GM12878 (cell line): Measurements from ENCODE around the gene SUMF1. TPM values are rescaled to one million over a fixed set of nuclear protein-coding genes. Genes with fewer than 3 reads are reported as not detected.

Experiments
- ATAC-seq: fragments of 200-7000 bp; cut with Tn5 transposase; 3 replicates; pipeline ENCODE4 v1.9.1; 2020; ENCODE audit warnings: mild to moderate bottlenecking, moderate library complexity
- BruUV-seq: library from RNA; stranded (reverse); fragments of 400-500 nt; replicated peaks from 2 replicates; lab custom pipeline; 2021; lab: Mats Ljungman, UMichigan
- CTCF ChIA-PET: fragments of 300-600 bp; sonication (Branson Sonifier 250); formaldehyde crosslinking; extraction: SDS; loops from one replicate; lab custom pipeline; 2021; ENCODE audit warnings: inconsistent platforms; lab: Yijun Ruan, JAX
- POLR2A ChIA-PET: fragments of 350-600 bp; formaldehyde crosslinking; extraction: SDS; loops from one replicate; lab custom pipeline; 2021; ENCODE audit warnings: inconsistent platforms; lab: Charles Lee
- RAD21 ChIA-PET: fragments of 300-600 bp; sonication (Branson Sonifier 250); formaldehyde crosslinking; loops from one replicate; lab custom pipeline; 2023; ENCODE audit warnings: antibody characterized with exemption; ENCODE audit not compliant: unreplicated experiment; lab: Charles Lee
- SMC1A ChIA-PET: fragments of 300-600 bp; sonication (Branson Sonifier 250); formaldehyde crosslinking; loops from one replicate; lab custom pipeline; 2023; ENCODE audit not compliant: unreplicated experiment, uncharacterized antibody; lab: Charles Lee
- DNase-seq: peaks from one replicate; pipeline ENCODE4 v3.0.0-alpha.2; 2011; ENCODE audit warnings: low read depth, low spot score
- FAIRE-seq: peaks from 3 replicates; lab custom pipeline; 2011; peaks lifted over from hg19 to GRCh38; lab: Jason Lieb, UNC
- H2AFZ ChIP-seq: 2 replicates; pipeline ENCODE4 v1.6.0; 2011; ENCODE audit warnings: low read depth, low read length, control low read depth; ENCODE audit not compliant: control insufficient read depth
- H3K27ac ChIP-seq: 2 replicates; pipeline ENCODE4 v1.5.1; 2011; ENCODE audit warnings: control low read depth; ENCODE audit not compliant: control insufficient read depth, insufficient read depth
- H3K27me3 ChIP-seq, 2 experiments: replicated peaks in 1 of 2; 2 replicates each; pipeline versions ENCODE4 v1.6.0 to v1.6.1; 2011; ENCODE audit warnings: low read length in 1 of 2; ENCODE audit not compliant: control insufficient read depth in 2 of 2, insufficient read depth in 2 of 2
- H3K36me3 ChIP-seq, 2 experiments: 2 replicates each; pipeline ENCODE4 v1.5.1; 2011; ENCODE audit warnings: low read length in 1 of 2; ENCODE audit not compliant: control insufficient read depth in 2 of 2, insufficient read depth in 2 of 2
- H3K4me1 ChIP-seq: 2 replicates; pipeline ENCODE4 v1.6.1; 2011; ENCODE audit warnings: mild to moderate bottlenecking, low read length, moderate library complexity, mixed read lengths; ENCODE audit not compliant: control insufficient read depth, insufficient read depth
- H3K4me2 ChIP-seq: 2 replicates; pipeline ENCODE4 v1.6.0; 2011; ENCODE audit warnings: control low read depth; ENCODE audit not compliant: control insufficient read depth, insufficient read depth
- H3K4me3 ChIP-seq: fragments of 200-600 bp; sonication (generic); 2 replicates; pipeline ENCODE4 v1.5.1; 2016
- H3K79me2 ChIP-seq: 2 replicates; pipeline ENCODE4 v1.6.0; 2011; ENCODE audit warnings: low read length; ENCODE audit not compliant: control insufficient read depth, insufficient read depth
- H3K9ac ChIP-seq: 2 replicates; pipeline ENCODE4 v1.8.0; 2011; ENCODE audit warnings: low read length, control low read depth, mixed read lengths; ENCODE audit not compliant: control insufficient read depth, insufficient read depth
- H3K9me3 ChIP-seq: replicated peaks from 3 replicates; pipeline ENCODE4 v1.5.1; 2011; ENCODE audit warnings: mild to moderate bottlenecking, low read length; ENCODE audit not compliant: control insufficient read depth, insufficient read depth
- H4K20me1 ChIP-seq: 2 replicates; pipeline ENCODE4 v1.6.0; 2011; ENCODE audit not compliant: control insufficient read depth, insufficient read depth
- CBFB ChIP-seq: IDR thresholded peaks from 2 replicates; pipeline ENCODE4 v1.6.1; 2016; ENCODE audit warnings: antibody characterized with exemption, low read depth
- FOXM1 ChIP-seq: IDR thresholded peaks from 2 replicates; pipeline ENCODE4 v1.6.1; 2012; ENCODE audit warnings: low read depth, mild to moderate bottlenecking, inconsistent platforms, low read length, moderate library complexity
- NR2C2 ChIP-seq: IDR thresholded peaks from 2 replicates; pipeline ENCODE4 v1.6.1; 2011; ENCODE audit warnings: borderline replicate concordance, low read depth; ENCODE audit not compliant: control insufficient read depth, insufficient read length
- POLR2AphosphoS2 ChIP-seq: IDR thresholded peaks from 2 replicates; pipeline ENCODE4 v1.6.1; 2011; ENCODE audit warnings: low read depth, mild to moderate bottlenecking, low read length, improper control_type of control experiment, moderate library complexity
- USF1 ChIP-seq: IDR thresholded peaks from 2 replicates; pipeline ENCODE4 v1.6.1; 2011; ENCODE audit warnings: borderline replicate concordance, low read depth, mild to moderate bottlenecking, moderate library complexity, mixed read lengths, low read length; ENCODE audit not compliant: insufficient read depth; ENCODE audit errors: extremely low read length
- ZNF384 ChIP-seq: IDR thresholded peaks from 2 replicates; pipeline ENCODE4 v1.6.1; 2012; ENCODE audit warnings: low read depth, mild to moderate bottlenecking, low read length, improper control_type of control experiment, borderline replicate concordance
- ZSCAN29 ChIP-seq: fragments of 450-650 bp; IDR thresholded peaks from 2 replicates; pipeline ENCODE4 v1.6.1; 2017; ENCODE audit warnings: mild to moderate bottlenecking, moderate library complexity
- WGBS: methylation state at CpG from one replicate; pipeline ENCODE4 v1.1.6; 2016; ENCODE audit warnings: low lambda C conversion rate; ENCODE audit not compliant: insufficient replicate concordance, insufficient coverage; ENCODE audit errors: missing lambda C conversion rate; 5-methylcytosine and 5-hydroxymethylcytosine counted together
- in situ Hi-C: fragments of 300-500 bp; cut with MboI; formaldehyde crosslinking; loops from 9 replicates; pipeline ENCODE4 v1.14.3; 2018; ENCODE audit warnings: mixed read lengths
- intact Hi-C: fragments of 100-400 bp; cut with micrococcal nuclease; formaldehyde crosslinking; loops from one replicate; pipeline ENCODE4 v1.14.2; 2022; ENCODE audit not compliant: unreplicated experiment
- polyA plus RNA-seq, 11 experiments: library from polyadenylated mRNA; depleted of rRNA in 4 of 11; unstranded in 6 of 11; stranded (reverse) in 5 of 11; fragments of >200 nt; fragmentation: Nextera tagmentation in 4 of 11; fragmentation: Illumina TruSeq in 1 of 11; extraction: Ambion mirVana in 4 of 11; extraction: Trizol in 1 of 11; gene quantifications; 1 replicate in 1 of 11; 2 replicates in 10 of 11; pipeline versions ENCODE4 v1.2.1 to v1.2.3, GENCODE V29; 2011 to 2016; ENCODE audit warnings: inconsistent platforms in 2 of 11, missing spikeins in 2 of 11, low read depth in 1 of 11
- total RNA-seq, 4 experiments: library from RNA; depleted of rRNA in 3 of 4; stranded (reverse); fragments of >200 nt in 3 of 4; fragmentation: Illumina TruSeq in 1 of 4; extraction: Trizol in 1 of 4; gene quantifications; 2 replicates each; pipeline versions ENCODE4 v1.2.1 to v1.2.3, GENCODE V29; 2013 to 2021
- TF ChIP-seq, protein P1 (sequence below): IDR thresholded peaks from 2 replicates; pipeline ENCODE4 v1.6.1; 2012; ENCODE audit warnings: improper control_type of control experiment, low read depth, low read length; ENCODE audit not compliant: insufficient replicate concordance
- TF ChIP-seq, protein P2 (sequence below): fragments of 450-650 bp; IDR thresholded peaks from 2 replicates; pipeline ENCODE4 v1.6.1; 2016; ENCODE audit warnings: mild to moderate bottlenecking, moderate library complexity, borderline replicate concordance

SUMF1 gene
- total and polyA plus RNA-seq, 10 of the 15 experiments (the other 5 are each of a cell fraction or from before 2014, with no cell fraction given): 3.2 to 14.3 (median 8.5) TPM

GRCh38 chr3:4385201-4385600, 81.9 kb downstream of the SUMF1 start (continued):
- TF ChIP-seq, protein P1, sequence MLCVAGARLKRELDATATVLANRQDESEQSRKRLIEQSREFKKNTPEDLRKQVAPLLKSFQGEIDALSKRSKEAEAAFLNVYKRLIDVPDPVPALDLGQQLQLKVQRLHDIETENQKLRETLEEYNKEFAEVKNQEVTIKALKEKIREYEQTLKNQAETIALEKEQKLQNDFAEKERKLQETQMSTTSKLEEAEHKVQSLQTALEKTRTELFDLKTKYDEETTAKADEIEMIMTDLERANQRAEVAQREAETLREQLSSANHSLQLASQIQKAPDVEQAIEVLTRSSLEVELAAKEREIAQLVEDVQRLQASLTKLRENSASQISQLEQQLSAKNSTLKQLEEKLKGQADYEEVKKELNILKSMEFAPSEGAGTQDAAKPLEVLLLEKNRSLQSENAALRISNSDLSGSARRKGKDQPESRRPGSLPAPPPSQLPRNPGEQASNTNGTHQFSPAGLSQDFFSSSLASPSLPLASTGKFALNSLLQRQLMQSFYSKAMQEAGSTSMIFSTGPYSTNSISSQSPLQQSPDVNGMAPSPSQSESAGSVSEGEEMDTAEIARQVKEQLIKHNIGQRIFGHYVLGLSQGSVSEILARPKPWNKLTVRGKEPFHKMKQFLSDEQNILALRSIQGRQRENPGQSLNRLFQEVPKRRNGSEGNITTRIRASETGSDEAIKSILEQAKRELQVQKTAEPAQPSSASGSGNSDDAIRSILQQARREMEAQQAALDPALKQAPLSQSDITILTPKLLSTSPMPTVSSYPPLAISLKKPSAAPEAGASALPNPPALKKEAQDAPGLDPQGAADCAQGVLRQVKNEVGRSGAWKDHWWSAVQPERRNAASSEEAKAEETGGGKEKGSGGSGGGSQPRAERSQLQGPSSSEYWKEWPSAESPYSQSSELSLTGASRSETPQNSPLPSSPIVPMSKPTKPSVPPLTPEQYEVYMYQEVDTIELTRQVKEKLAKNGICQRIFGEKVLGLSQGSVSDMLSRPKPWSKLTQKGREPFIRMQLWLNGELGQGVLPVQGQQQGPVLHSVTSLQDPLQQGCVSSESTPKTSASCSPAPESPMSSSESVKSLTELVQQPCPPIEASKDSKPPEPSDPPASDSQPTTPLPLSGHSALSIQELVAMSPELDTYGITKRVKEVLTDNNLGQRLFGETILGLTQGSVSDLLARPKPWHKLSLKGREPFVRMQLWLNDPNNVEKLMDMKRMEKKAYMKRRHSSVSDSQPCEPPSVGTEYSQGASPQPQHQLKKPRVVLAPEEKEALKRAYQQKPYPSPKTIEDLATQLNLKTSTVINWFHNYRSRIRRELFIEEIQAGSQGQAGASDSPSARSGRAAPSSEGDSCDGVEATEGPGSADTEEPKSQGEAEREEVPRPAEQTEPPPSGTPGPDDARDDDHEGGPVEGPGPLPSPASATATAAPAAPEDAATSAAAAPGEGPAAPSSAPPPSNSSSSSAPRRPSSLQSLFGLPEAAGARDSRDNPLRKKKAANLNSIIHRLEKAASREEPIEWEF: no peak
- no peak for TF ChIP-seq POLR2AphosphoS2
- TF ChIP-seq ZNF384: no peak

DNA sequence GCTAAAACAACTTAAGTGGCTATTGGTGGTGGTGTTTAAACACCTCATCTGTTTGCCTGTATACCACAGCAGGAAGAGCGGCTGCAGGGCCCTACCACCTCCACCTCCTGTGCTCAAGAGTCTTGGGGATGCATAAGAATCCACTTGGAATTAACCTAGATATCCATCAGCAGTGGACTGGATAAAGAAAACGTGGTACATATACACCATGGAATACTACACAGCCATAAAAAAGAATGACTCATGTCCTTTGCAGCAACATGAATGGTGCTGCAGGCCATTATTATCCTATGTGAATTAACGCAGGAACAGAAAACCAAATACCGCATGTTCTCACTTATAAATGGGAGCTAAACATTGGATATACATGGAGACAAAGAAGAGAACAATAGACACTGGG, 87.1 kb downstream of the SUMF1 start:
- FAIRE-seq: no peak
- CTCF ChIA-PET: no interaction called here
- TF ChIP-seq NR2C2 (no peak), ZSCAN29 (no peak), FOXM1 (no peak), CBFB (no peak), USF1 (no peak)
- TF ChIP-seq, protein P2, sequence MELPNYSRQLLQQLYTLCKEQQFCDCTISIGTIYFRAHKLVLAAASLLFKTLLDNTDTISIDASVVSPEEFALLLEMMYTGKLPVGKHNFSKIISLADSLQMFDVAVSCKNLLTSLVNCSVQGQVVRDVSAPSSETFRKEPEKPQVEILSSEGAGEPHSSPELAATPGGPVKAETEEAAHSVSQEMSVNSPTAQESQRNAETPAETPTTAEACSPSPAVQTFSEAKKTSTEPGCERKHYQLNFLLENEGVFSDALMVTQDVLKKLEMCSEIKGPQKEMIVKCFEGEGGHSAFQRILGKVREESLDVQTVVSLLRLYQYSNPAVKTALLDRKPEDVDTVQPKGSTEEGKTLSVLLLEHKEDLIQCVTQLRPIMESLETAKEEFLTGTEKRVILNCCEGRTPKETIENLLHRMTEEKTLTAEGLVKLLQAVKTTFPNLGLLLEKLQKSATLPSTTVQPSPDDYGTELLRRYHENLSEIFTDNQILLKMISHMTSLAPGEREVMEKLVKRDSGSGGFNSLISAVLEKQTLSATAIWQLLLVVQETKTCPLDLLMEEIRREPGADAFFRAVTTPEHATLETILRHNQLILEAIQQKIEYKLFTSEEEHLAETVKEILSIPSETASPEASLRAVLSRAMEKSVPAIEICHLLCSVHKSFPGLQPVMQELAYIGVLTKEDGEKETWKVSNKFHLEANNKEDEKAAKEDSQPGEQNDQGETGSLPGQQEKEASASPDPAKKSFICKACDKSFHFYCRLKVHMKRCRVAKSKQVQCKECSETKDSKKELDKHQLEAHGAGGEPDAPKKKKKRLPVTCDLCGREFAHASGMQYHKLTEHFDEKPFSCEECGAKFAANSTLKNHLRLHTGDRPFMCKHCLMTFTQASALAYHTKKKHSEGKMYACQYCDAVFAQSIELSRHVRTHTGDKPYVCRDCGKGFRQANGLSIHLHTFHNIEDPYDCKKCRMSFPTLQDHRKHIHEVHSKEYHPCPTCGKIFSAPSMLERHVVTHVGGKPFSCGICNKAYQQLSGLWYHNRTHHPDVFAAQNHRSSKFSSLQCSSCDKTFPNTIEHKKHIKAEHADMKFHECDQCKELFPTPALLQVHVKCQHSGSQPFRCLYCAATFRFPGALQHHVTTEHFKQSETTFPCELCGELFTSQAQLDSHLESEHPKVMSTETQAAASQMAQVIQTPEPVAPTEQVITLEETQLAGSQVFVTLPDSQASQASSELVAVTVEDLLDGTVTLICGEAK: no peak

More for the DNA sequence above, 87.1 kb downstream of the SUMF1 start:
- Histone ChIP-seq H3K27ac (no peak overlapping the region), H3K4me2 (no peak overlapping the region), H3K4me1 (no peaks in the 10 kb centered on the region), H4K20me1 (no peaks in the 10 kb centered on the region), H3K9ac (no peak overlapping the region), H3K9me3 (no peaks in the 10 kb centered on the region), H2AFZ (no peak overlapping the region), H3K27me3 (no peaks in the 10 kb centered on the region), H3K79me2 (no peaks in the 10 kb centered on the region), H3K4me3 (no peak overlapping the region), H3K36me3 (no peaks in the 10 kb centered on the region)
- in situ Hi-C loops (no loop called here), intact Hi-C loops (no loop called here)
- WGBS: 84% methylated on average over 4 of the region's 4 CpGs
- ChIA-PET POLR2A (no interaction called here), RAD21 (no interaction called here), SMC1A (no interaction called here)
- ATAC-seq (no peak), DNase-seq (no peak)
- no TSS peak for BruUV-seq
